Inflammatory macrophage treated with lipopolysaccharide for 1 hour (primary cell): ENCODE measurements around the gene RASIP1.
A peak's percentile ranks its signal among the peaks of the same experiment; 100 is the strongest.
"Not testable (repeated sequence)": the region's sequence is repeated elsewhere in the genome, so short reads cannot be mapped to it uniquely, and the experiment has no call there.

Experiments used
- DNase-seq, 2 donors: peaks; one replicate each; pipeline ENCODE4 v3.0.0-alpha.2; 2020 to 2022

Gene RASIP1

DNA sequence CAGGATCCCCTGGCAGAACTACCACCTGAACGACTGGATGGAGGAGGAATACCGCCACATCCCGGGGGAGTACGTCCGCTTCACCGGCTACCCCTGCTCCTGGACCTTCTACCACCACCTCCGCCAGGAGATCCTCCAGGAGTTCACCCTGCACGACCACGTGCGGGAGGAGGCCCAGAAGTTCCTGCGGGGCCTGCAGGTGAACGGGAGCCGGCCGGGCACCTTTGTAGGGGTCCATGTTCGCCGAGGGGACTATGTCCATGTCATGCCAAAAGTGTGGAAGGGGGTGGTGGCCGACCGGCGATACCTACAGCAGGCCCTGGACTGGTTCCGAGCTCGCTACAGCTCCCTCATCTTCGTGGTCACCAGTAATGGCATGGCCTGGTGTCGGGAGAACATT lies 37.1 kb downstream of the RASIP1 start:
- DNase-seq = no peak

DNA sequence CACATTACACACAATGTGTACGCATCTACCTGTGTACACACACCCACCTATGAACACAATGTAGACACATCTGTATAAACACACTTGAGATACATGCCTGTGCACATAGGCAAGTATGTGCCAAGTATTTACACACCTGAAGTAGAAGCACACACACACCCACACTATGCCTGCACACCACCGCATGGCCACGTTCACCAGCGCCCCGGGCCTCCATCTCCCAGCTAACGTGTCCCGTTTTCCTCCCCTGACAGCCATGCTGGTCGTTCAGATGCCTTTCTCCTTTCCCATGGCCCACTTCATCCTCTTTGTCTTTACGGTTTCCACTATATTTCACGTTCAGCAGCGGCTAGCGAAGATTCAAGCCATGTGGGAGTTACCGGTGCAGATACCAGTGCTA lies 37.7 kb downstream of the RASIP1 start:
- no peak for DNase-seq

DNA sequence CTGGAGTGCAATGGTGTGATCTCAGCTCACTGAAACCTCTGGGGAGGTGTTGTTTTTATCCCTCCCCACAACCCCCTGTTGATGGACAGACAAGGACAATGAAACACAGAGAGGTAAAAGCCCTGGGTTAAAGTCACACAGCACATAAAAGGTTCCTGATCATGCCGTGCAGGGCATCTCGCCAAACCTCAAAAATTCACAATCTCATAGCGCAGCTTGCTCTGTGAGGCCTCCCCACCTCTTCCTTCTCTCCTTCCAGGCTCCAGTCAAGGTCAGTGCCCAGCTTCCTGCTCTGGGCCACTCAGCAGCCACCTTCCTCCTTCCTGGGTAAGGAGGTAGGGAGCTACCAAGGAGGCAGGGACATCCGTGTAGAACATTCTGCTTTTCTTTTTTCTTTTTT lies 42.4 kb downstream of the RASIP1 start:
- DNase-seq = no peak

DNA sequence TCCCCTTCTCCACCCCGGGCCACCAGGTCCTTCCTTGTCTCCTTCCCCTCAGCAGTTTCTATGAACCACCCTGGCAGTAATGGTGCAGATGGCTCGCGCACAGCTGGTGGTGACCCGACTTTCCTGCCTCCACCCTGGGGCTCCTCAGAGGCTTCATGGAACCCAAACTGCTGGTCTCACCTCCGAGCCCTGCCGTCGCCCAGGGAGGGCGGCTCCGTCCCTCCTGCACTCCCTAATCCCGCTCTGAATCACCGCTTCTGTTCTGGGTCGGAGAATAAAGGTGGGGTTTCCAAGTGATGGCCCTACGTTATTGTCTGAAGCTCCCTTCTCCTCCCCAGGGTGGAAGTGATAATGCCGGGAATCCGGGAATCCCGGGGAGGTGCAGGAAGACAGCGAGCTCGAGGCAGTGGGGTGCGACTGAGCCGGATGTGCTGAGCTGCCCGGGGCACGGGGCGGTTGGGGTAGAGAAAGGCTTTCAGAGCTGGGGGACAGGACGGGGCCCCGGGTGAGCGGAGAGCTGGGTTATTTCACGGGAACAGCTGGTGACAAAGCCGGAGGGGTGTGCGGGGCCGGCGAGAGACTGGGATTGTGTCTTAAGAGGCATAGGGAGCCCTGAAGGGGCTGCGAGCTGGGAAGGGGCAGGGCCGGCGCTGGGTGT lies 43.9 kb downstream of the RASIP1 start:
- no peak for DNase-seq

DNA sequence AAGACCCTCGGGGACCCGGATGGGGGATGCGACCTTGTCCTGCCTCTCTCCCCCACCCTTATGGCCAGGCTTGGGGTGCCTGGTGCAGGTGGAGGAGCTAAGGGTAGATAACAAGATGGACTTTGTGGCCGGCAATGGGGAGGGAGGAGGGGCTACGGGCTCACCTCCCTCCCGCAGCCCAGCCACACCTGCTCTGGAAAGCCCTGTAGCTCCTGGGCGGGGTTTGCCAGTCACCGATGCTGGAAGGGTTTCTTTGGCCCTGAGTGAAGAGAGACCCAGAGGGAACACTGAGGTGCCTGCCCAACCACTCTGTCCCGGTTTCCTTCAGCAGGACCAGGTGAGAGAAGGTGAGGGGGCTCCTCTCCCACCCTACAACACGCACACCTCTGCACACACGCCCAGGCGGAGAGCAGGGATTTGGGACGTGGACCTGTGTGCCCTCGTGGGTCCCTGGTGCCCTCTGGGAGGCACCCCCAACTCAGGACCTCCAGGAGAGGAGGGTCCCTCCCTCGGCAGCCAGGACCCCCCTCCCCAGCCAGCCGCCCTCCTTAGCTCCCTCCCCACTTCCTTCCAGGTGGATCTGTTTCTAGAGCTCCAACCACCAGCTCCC lies 44.6 kb downstream of the RASIP1 start, which contains the start of gene FUT2:
Gene FUT2 (plus strand): TSS at position 229 of the 610 bp plus-strand sequence. CDS start 6,986 bp downstream, outside the sequence.
- DNase-seq = no peak

DNA sequence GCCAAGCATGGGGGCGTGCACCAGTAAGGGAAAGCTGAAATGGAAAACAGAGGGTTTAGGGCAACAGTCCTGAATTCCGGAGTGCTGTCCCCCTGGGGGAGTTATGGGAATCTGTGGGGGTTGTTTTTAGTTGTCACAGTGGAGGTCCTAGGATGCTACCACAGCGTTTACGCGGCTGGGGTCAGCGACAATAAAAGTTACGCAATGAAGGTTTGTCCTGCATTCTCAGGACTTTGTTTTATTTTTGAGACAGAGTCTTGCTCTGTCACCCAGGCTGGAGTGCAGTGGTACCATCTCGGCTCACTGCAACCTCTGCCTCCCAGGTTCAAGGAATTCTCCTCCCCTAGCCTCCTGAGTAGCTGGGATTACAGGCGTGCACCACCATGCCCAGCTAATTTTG lies 46.8 kb downstream of the RASIP1 start:
- DNase-seq = not testable (repeated sequence)

DNA sequence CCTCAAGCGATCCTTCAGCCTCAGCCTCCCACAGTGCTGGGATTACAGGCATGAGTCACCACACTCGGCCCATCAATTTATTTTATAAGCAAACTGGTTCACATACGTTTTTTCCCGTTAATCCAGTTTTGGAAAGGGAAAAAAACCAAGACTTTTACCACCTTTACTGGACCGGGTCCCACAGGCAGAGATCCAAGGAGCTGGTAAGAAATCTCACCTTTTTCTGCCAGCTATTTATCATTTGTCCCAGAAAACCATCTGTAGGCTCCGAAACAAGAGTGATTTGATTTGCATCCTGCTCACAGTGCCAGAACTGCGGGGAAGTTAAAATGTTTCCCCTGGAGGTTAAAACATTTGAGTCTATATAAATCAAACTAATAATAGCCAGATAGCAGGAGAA lies 51.0 kb downstream of the RASIP1 start:
- DNase-seq = no peak

DNA sequence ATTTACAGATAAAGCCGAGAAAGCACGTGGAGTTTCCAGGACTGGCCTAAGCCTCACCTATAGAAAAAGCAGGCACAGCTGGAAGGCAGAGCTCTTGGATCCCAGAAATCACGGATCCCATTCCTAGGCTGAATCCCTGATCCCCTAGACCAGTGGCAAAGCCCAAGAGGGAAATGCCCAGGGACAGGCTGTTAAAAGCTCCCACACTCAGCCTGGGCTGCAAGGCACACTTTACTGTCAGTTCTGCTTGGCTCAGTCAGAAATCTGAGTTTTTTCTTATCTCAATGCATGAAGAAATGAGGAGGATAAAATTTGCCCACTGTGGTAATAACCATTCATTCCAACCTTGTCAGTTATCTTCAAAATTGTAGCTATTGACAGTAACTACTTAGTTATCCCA lies 52.6 kb downstream of the RASIP1 start:
- no peak for DNase-seq

DNA sequence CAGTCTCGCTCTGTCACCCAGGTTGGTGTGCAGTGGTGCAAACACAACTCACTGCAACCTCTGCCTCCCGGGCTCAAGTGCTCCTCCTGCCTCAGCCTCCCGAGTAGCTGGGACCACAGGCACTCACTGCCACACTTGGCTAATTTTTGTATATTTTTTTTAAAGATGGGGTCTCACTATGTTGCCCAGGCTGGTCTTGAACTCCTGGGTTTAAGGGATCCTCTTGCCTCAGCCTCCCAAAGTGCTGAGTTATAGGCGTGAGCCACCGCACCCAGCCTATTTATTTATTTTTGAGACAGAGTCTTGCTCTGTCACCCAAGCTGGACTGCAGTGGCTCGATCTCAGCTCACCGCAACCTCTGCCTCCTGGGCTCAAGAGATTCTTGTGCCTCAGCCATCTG lies 53.8 kb downstream of the RASIP1 start:
- not testable (repeated sequence) for DNase-seq

DNA sequence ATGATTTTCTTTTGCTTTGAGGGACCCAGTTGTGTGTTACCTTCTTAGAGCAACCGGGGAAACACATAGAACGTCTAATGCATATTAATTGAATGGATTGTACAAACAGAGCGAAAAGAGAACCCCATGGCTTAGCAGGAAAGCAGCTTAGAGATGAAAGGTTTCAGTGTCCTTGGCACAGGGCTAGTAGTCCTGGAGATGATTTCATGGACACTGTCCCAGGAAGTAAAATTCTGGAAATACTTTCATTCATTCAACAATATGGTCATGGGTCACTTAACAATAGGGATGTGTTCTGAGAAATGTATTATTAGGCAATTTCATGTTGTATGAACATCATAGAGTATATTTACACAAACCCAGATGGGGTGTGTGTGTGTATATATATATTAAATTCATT lies 54.3 kb downstream of the RASIP1 start:
- DNase-seq = no peak

DNA sequence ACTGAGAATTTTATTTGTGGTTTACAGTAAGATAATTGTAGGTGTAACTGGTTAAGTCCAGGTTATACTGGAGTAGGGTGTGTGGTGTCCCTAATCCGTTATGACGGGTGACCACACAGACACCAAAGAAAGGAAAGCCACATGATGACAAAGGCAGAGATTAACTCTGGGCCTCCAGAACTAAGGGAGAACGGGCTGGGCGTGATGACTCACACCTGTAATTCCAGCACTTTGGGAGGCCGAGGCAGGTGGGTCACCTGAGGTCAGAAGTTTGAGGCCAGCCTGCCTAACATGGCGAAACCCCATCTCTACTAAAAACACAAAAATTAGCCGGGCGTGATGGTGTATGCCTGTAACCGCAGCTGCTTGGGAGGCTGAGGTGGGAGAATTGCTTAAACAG lies 54.8 kb downstream of the RASIP1 start:
- no peak for DNase-seq

DNA sequence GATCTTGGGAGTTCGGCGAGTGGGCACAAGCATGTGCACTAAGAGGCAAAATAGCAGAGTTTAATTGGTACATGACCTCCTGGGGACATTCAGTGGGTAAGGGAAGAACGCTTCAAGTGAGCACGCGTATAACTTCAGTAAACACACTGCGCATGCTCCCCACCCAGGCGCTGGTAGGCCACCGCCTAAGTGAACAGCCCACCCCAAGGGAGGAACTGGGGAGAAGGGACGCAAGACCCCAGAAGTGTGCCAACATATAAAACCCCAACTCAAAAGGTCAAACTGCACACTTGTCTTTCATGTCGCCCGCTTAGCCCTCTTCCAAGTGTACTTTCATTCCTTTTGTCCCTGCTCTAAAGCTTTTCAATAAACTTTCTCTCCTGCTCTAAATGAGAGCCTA lies 57.1 kb downstream of the RASIP1 start:
- peak in 1 of 2 donors; percentile 12 for DNase-seq

DNA sequence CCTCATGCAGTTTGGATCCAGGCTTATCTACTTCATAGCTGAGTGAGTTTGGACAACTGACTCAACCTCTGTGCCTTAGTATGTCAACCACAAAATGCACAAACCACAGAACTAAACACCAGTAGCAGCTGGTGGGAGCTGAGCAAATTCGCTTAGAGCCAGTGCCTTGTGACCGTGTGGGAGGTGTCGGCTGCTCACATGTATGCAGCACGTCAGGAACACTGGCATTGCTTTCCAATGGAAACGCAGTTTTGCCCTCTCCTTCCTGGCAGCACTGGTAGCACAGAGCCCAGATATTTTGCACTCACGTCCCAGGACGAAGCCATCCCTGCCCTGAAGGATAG lies 59.3 kb downstream of the RASIP1 start:
- DNase-seq = peak; percentile 18 to 79

DNA sequence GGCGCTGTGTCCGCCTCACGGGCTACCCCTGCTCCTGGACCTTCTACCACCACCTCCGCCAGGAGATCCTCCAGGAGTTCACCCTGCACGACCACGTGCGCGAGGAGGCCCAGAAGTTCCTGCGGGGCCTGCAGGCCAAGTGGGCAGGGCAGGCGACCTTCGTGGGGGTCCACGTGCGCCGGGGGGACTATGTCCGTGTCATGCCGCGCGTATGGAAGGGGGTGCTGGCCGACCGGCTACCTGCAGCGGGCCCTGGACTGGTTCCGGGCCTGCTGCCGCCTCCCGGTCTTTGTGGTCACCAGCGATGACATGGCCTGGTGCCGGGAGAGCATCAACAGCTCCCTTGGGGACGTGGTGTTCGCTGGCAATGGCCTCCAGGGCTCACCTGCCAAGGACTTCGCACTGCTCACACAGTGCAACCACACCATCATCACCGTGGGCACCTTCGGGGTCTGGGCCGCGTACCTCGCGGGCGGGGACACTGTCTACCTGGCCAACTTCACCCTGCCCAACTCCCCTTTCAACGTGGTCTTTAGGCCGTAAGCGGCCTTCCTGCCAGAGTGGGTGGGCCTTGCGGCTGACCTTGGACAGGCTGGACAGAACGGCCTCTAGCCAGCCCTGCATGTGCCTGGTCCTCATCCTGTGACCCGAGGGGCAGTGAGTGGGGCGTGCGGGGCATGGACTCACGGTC lies 59.8 kb downstream of the RASIP1 start:
- DNase-seq = no peak

DNA sequence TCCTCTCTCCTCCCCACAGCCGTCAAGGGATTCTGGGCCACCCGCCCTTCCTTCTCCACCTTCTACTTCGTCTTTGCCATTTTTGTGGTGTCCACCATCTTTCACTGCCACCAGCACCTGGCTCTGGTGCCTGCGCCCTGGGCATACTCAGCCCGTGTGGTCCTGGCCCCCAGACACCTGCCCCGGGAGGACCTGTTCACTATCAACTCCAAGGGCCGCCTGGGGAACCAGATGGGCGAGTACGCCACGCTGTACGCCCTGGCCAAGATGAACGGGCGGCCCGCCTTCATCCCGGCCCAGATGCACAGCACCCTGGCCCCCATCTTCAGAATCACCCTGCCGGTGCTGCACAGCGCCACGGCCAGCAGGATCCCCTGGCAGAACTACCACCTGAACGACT lies 60.4 kb downstream of the RASIP1 start:
- DNase-seq = not testable (repeated sequence)

DNA sequence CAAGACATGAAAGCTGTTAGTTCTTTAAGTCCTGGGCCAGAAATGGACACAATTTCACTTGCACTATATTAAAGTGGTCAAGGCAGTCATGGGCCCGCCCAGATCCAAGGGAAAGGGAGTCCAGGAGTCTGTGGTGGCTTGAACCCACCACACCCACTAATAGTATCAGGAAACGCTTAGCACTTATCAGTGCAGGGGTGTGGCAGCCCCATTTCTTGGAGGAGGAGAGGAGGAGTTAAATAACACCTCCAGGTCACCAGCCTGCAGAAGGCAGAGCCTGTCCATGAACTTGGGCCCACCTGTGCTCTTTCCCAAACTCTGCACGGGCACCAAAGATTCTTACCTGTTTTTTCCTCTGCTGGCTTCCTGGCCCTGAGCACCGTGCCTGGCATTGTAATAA lies 62.2 kb downstream of the RASIP1 start:
- DNase-seq = no peak

DNA sequence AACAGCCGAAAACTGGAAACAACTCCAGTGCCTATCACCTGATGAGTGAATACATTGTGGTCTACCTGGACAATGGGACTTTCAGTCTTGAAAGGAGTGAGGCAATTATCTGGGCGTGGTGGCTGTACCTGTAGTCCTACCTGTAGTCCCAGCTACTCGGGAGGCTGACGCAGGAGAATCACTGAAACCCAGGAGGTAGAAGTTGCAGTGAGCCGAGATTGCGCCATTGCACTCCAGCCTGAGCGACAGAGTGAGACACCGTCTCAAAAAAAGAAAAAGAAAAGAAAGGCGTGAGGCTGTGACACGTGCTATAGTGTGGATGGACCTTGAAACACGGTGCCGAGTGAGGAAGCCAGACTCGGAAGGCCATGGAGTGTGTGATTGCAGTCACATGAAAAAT lies 63.5 kb downstream of the RASIP1 start:
- no peak for DNase-seq

DNA sequence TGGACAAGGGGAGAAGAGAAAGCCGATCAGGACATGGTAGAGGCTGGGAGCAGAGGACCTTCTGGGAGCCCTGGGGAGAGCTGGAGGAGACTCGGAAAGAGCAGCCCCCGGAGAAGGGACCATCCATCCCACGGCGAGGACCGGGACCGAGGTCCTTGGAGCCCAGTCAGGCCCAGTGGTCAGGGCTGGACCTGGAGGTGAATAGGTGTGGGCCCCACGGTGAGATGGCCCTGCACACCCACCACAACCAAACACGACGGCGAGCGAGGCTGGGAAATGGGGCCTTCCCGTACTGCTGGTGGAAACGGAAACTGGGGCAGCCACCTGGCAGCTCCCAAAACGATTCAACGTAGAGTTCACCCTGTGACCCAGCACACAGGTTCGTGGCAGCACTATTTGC lies 63.9 kb downstream of the RASIP1 start:
- DNase-seq = no peak

DNA sequence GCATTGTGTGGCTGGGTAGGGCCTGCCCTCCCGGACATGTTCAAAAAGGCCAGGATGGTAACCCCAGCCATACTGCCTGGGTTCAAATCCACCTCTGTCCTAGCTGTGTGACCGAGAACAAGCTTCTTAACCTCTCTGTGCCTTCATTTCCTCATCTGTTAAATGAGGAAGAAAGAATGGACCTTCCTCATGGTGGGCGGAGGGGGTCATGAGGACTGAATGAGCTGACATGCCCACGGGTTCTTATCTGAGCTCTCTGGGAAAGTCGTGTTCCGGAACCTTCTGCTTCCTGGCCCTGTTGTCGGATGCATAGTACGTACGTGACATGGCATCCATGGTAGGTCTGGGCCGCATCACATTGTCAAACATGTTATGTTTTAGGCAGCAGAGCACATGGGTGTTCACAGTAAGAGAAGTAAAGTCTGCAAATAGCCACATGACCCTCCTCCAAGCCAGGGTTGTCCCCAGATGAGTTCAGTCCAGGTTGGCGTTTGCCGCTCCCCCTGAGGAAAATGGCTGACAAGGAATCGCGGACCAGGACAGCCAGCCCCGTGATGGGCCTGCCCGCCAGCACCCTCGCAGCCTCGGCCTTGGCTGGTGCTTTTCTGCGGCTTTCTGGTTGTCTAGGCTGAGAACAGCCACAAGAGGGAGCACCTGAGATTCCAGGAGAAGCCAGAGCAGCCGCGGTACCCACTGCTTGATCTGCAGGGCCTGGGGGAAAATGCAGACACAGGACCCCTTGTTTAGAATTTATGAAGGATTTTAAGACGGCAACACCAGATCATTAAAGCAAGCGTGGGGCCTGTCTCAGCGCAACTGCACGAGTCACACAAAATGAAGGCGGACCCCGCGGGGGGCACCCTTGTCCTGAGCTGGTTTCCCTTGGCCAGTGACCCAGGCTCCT lies 65.2 kb downstream of the RASIP1 start:
- peak; percentile 89 to 92 for DNase-seq

DNA sequence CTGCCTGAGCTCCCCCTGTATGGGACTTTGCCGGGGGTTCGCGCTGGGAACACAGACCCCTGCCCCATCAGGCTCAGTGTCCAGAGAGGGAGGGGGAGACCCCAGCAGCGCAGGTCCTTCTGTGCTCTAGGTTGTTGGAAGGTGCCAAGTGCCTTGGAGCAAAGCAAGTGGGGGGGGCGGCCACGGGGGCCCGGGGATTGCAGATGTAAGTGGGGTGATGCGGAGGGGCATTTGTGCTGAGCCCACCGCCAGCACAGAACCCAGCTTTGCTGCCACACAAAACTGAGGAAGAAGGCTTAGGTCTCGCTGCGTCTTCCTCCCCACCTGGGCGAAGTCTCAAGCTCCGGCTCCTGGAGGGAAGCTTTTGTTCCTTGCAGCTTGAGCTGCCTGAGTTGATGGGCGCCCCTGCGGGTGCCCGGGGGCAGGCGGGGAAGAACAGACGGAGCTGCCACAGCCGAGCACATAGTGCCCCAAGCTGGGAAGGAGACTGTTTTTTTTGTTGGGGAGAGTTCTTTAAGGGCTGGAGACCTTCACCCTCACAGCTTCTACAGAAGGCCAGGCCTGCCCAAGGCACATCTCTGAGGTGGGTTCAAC lies 66.1 kb downstream of the RASIP1 start:
- no peak for DNase-seq

DNA sequence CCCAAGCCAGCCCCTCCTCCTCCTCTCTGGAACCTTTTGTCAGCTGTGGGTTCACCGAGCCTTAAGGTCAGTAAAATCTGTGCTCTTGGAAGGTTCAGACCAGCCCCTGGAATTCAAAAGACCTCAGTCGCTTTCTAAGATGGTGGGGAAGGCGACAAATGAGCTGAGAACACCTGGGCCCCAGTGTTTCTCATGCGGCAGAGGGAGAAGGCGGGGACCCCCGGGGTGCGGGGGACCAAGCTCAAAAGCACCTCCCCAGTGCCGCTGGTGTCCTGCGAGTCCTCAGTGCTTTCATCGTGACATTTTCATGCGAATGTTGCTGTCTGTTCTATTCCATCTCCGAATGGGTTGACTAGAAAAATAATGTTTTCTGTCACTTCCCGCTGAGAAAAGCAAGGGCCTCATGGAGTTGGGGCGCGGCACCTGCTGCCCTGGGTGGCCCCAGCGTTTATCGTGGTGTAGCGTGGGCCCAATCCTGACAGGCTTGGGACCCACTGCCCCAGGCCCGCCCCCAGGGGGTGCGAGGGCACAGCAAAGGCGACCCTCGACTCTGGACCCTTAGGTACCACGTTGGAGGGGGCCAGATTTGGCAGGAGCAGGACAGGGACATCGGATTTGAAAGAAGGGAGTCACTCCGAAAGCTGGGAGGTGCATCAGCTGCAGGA lies 66.8 kb downstream of the RASIP1 start:
- DNase-seq = no peak

DNA sequence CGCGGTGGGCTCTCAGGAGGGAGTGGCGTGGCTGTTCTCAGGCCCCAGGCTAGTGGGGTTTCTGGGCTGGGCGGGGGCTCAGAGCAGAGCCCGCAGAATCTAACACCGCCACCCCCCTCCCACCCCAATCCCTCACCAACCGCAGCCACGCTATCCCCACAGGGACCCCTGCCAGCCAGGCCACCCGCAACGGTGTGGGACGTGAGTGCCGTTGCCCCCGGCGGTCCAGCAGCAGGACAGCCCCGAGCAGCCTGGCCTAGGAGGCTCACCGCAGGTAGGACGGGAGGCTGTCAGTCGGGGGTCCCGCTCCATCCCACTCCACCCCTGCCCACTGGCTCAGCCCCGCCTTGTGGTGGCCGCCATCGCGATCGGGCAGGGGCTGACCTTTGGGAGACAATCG lies 67.4 kb downstream of the RASIP1 start, which contains the start of gene NTN5:
Gene NTN5 (minus strand): TSS at position 24 of the 400 bp plus-strand sequence. CDS start 2,031 bp downstream, outside the sequence.
- no peak for DNase-seq
